SK-N-SH treated with all-trans-retinoic acid at 6 μM for 48 hours (cell line): ENCODE results near the gene ABCC12.
"Not testable (repeated sequence)": the region's sequence is repeated elsewhere in the genome, so short reads cannot be mapped to it uniquely, and the experiment has no call there.

Experiments used
- ATAC-seq: fragments of 200-7000 bp; cut with Tn5 transposase; 3 replicates; pipeline ENCODE4 v1.9.1; 2020; ENCODE audit warnings: mild to moderate bottlenecking, moderate library complexity
- ARNTL ChIP-seq: fragments of 450-650 bp; formaldehyde crosslinking; IDR thresholded peaks from 2 replicates; pipeline ENCODE4 v1.5.0; 2020; ENCODE audit warnings: low read depth, mild to moderate bottlenecking, moderate library complexity, borderline replicate concordance
- BACH2 ChIP-seq: fragments of 250-450 bp; sonication (Bioruptor Pico); IDR thresholded peaks from 2 replicates; pipeline ENCODE4 v1.9.0; 2021; ENCODE audit warnings: mild to moderate bottlenecking, borderline replicate concordance
- GLIS3 ChIP-seq: fragments of 250-450 bp; sonication (Bioruptor Pico); IDR thresholded peaks from 2 replicates; pipeline ENCODE4 v1.5.0; 2020; ENCODE audit warnings: mild to moderate bottlenecking, moderate library complexity
- ISL1 ChIP-seq: fragments of 250-450 bp; sonication (Bioruptor Pico); IDR thresholded peaks from 2 replicates; pipeline ENCODE4 v2.1.2; 2022; ENCODE audit warnings: mild to moderate bottlenecking, moderate library complexity
- OSR1 ChIP-seq: fragments of 250-450 bp; sonication (Bioruptor Pico); IDR thresholded peaks from 2 replicates; pipeline ENCODE4 v1.8.0; 2022; ENCODE audit warnings: moderate library complexity, mild to moderate bottlenecking, inconsistent platforms
- PPARA ChIP-seq: fragments of 250-450 bp; sonication (Bioruptor Pico); IDR thresholded peaks from 2 replicates; pipeline ENCODE4 v1.5.0; 2020; ENCODE audit warnings: mild to moderate bottlenecking, borderline replicate concordance
- RARB ChIP-seq: fragments of 250-450 bp; sonication (Bioruptor Pico); IDR thresholded peaks from 2 replicates; pipeline ENCODE4 v1.8.0; 2021; ENCODE audit warnings: mild to moderate bottlenecking, moderate library complexity
- SNAI2 ChIP-seq: fragments of 250-450 bp; sonication (Bioruptor Pico); IDR thresholded peaks from 2 replicates; pipeline ENCODE4 v1.5.0; 2020; ENCODE audit warnings: mild to moderate bottlenecking, moderate library complexity
- TCF4 ChIP-seq: fragments of 250-450 bp; sonication (Bioruptor Pico); IDR thresholded peaks from 2 replicates; pipeline ENCODE4 v1.8.0; 2021; ENCODE audit warnings: mild to moderate bottlenecking, moderate library complexity, borderline replicate concordance
- ZFP3 ChIP-seq: fragments of 250-450 bp; sonication (Bioruptor Pico); IDR thresholded peaks from 2 replicates; pipeline ENCODE4 v1.5.0; 2020; ENCODE audit warnings: mild to moderate bottlenecking, moderate library complexity
- ZFP30 ChIP-seq: fragments of 450-650 bp; formaldehyde crosslinking; IDR thresholded peaks from 2 replicates; pipeline ENCODE4 v1.5.0; 2022; ENCODE audit warnings: mild to moderate bottlenecking, moderate library complexity
- ZNF565 ChIP-seq: fragments of 450-650 bp; formaldehyde crosslinking; conservative IDR thresholded peaks from 2 replicates; pipeline ENCODE4 v1.5.0; 2020; ENCODE audit warnings: low read depth, mild to moderate bottlenecking, moderate library complexity
- ZNF70 ChIP-seq: fragments of 450-650 bp; formaldehyde crosslinking; IDR thresholded peaks from 2 replicates; pipeline ENCODE4 v1.5.0; 2020; ENCODE audit warnings: mild to moderate bottlenecking, moderate library complexity
- ZNF8 ChIP-seq: fragments of 450-650 bp; formaldehyde crosslinking; IDR thresholded peaks from 2 replicates; pipeline ENCODE4 v1.5.0; 2020; ENCODE audit warnings: mild to moderate bottlenecking, moderate library complexity
- TF ChIP-seq, protein P1 (sequence below): fragments of 250-450 bp; sonication (Bioruptor Pico); IDR thresholded peaks from 2 replicates; pipeline ENCODE4 v1.5.1; 2021; ENCODE audit warnings: mild to moderate bottlenecking, moderate library complexity
- TF ChIP-seq, protein P2 (sequence below): fragments of 250-450 bp; sonication (Bioruptor Pico); IDR thresholded peaks from 2 replicates; pipeline ENCODE4 v1.5.1; 2020; ENCODE audit warnings: low read depth, mild to moderate bottlenecking, moderate library complexity
- TF ChIP-seq, protein P3 (sequence below): fragments of 250-450 bp; sonication (Bioruptor Pico); IDR thresholded peaks from 2 replicates; pipeline ENCODE4 v1.8.0; 2020; ENCODE audit warnings: mild to moderate bottlenecking, moderate library complexity, borderline replicate concordance
- TF ChIP-seq, protein P4 (sequence below): fragments of 250-450 bp; sonication (Bioruptor Pico); IDR thresholded peaks from 2 replicates; pipeline ENCODE4 v1.5.0; 2020; ENCODE audit warnings: mild to moderate bottlenecking, moderate library complexity
- TF ChIP-seq, protein P5 (sequence below): fragments of 250-450 bp; sonication (Bioruptor Pico); IDR thresholded peaks from 2 replicates; pipeline ENCODE4 v1.8.0; 2021; ENCODE audit warnings: low read depth, mild to moderate bottlenecking, moderate library complexity, borderline replicate concordance

The ABCC12 gene

DNA sequence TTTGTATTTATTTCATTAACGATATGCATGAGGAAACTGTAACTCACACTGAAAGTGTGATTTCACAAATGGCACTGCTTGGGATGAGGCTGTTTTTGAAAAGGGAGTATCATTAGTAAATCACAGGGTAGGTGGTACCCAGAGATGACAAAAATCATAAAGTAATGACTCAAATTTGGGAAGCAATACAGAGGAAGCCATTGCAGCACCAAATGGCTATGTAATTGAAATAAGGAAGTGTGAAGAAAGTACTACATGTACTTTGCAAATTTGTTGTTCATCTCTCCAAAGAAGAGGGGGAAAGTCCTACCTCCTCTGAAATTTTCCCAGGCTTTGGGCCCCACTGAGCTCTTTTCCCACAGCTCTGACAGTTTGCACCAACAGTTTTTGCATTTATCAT lies 12.3 kb upstream of the ABCC12 start:
- no peak for ATAC-seq
- no peak for TF ChIP-seq ZFP3
- no peak for TF ChIP-seq GLIS3
- TF ChIP-seq, protein P1, sequence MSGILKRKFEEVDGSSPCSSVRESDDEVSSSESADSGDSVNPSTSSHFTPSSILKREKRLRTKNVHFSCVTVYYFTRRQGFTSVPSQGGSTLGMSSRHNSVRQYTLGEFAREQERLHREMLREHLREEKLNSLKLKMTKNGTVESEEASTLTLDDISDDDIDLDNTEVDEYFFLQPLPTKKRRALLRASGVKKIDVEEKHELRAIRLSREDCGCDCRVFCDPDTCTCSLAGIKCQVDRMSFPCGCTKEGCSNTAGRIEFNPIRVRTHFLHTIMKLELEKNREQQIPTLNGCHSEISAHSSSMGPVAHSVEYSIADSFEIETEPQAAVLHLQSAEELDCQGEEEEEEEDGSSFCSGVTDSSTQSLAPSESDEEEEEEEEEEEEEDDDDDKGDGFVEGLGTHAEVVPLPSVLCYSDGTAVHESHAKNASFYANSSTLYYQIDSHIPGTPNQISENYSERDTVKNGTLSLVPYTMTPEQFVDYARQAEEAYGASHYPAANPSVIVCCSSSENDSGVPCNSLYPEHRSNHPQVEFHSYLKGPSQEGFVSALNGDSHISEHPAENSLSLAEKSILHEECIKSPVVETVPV = no peak
- TF ChIP-seq, protein P2, sequence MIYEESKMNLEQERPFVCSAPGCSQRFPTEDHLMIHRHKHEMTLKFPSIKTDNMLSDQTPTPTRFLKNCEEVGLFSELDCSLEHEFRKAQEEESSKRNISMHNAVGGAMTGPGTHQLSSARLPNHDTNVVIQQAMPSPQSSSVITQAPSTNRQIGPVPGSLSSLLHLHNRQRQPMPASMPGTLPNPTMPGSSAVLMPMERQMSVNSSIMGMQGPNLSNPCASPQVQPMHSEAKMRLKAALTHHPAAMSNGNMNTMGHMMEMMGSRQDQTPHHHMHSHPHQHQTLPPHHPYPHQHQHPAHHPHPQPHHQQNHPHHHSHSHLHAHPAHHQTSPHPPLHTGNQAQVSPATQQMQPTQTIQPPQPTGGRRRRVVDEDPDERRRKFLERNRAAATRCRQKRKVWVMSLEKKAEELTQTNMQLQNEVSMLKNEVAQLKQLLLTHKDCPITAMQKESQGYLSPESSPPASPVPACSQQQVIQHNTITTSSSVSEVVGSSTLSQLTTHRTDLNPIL (CRISPR knock-in tag) = no peak
- no peak for TF ChIP-seq ARNTL (CRISPR knock-in tag)
- no peak for TF ChIP-seq OSR1 (CRISPR knock-in tag)
- TF ChIP-seq BACH2 (CRISPR knock-in tag) = no peak
- no peak for TF ChIP-seq TCF4
- no peak for TF ChIP-seq SNAI2 (CRISPR knock-in tag)
- TF ChIP-seq ZNF565 (CRISPR knock-in tag) = no peak
- no peak for TF ChIP-seq ZNF8 (CRISPR knock-in tag)
- TF ChIP-seq, protein P3, sequence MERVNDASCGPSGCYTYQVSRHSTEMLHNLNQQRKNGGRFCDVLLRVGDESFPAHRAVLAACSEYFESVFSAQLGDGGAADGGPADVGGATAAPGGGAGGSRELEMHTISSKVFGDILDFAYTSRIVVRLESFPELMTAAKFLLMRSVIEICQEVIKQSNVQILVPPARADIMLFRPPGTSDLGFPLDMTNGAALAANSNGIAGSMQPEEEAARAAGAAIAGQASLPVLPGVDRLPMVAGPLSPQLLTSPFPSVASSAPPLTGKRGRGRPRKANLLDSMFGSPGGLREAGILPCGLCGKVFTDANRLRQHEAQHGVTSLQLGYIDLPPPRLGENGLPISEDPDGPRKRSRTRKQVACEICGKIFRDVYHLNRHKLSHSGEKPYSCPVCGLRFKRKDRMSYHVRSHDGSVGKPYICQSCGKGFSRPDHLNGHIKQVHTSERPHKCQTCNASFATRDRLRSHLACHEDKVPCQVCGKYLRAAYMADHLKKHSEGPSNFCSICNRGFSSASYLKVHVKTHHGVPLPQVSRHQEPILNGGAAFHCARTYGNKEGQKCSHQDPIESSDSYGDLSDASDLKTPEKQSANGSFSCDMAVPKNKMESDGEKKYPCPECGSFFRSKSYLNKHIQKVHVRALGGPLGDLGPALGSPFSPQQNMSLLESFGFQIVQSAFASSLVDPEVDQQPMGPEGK (CRISPR knock-in tag) = no peak
- TF ChIP-seq RARB = no peak
- TF ChIP-seq ZFP30 (CRISPR knock-in tag) = no peak
- TF ChIP-seq PPARA (CRISPR knock-in tag) = no peak

DNA sequence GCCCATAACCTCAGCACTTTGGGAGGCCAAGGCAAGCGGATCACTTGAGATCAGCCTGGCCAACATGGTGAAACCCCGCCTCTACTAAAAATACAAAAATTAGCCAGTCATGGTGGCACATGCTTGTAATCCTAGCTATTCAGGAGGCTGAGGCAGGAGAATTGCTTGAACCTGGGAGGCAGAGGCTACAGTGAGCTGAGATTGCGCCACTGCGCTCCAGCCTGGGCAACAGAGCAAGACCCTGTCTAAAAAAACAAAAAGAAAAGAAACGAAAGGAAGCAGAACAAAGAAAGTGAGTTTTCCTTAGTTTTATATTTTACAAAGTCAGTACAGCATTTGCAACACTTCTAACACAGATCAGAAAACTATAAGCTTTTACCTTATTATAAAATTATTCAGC lies 10.8 kb upstream of the ABCC12 start:
- not testable (repeated sequence) for ATAC-seq

DNA sequence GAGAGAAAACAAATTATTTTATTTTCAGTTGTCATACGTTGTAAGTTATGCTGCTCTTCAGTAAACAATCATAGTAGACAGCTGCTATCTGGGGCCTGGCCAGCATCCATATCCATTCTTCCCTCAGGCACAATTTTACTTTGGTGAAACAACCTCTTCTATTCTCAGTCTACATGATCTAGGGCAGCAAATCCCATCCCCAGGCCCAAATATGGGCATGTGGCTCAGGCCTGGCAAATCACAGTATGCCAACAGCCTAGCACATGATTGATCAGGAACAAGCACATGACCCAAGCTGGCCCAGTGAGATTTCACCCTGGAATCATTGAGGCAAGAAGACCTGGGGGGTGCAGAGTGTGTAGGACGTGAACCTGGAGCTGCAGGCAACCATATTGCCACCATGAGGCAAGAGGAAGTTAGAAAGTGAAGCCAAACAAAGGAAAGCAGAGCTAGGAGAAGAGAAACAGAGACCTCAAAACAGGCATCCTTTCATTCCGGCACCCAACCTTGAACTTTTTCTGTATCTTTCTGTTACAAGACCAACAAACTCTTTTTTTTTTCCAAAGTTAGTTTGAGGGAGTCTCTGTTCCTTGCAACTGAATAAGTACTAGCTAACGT lies 10.3 kb upstream of the ABCC12 start:
- no peak for TF ChIP-seq ARNTL (CRISPR knock-in tag)
- no peak for TF ChIP-seq TCF4
- TF ChIP-seq RARB = no peak
- TF ChIP-seq PPARA (CRISPR knock-in tag) = no peak
- TF ChIP-seq ISL1 (CRISPR knock-in tag) = no peak
- no peak for TF ChIP-seq OSR1 (CRISPR knock-in tag)
- TF ChIP-seq SNAI2 (CRISPR knock-in tag) = no peak
- TF ChIP-seq, protein P4, sequence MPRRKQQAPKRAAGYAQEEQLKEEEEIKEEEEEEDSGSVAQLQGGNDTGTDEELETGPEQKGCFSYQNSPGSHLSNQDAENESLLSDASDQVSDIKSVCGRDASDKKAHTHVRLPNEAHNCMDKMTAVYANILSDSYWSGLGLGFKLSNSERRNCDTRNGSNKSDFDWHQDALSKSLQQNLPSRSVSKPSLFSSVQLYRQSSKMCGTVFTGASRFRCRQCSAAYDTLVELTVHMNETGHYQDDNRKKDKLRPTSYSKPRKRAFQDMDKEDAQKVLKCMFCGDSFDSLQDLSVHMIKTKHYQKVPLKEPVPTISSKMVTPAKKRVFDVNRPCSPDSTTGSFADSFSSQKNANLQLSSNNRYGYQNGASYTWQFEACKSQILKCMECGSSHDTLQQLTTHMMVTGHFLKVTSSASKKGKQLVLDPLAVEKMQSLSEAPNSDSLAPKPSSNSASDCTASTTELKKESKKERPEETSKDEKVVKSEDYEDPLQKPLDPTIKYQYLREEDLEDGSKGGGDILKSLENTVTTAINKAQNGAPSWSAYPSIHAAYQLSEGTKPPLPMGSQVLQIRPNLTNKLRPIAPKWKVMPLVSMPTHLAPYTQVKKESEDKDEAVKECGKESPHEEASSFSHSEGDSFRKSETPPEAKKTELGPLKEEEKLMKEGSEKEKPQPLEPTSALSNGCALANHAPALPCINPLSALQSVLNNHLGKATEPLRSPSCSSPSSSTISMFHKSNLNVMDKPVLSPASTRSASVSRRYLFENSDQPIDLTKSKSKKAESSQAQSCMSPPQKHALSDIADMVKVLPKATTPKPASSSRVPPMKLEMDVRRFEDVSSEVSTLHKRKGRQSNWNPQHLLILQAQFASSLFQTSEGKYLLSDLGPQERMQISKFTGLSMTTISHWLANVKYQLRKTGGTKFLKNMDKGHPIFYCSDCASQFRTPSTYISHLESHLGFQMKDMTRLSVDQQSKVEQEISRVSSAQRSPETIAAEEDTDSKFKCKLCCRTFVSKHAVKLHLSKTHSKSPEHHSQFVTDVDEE = no peak
- TF ChIP-seq BACH2 (CRISPR knock-in tag) = no peak
- no peak for TF ChIP-seq ZNF565 (CRISPR knock-in tag)
- no peak for TF ChIP-seq ZFP30 (CRISPR knock-in tag)
- TF ChIP-seq, protein P5, sequence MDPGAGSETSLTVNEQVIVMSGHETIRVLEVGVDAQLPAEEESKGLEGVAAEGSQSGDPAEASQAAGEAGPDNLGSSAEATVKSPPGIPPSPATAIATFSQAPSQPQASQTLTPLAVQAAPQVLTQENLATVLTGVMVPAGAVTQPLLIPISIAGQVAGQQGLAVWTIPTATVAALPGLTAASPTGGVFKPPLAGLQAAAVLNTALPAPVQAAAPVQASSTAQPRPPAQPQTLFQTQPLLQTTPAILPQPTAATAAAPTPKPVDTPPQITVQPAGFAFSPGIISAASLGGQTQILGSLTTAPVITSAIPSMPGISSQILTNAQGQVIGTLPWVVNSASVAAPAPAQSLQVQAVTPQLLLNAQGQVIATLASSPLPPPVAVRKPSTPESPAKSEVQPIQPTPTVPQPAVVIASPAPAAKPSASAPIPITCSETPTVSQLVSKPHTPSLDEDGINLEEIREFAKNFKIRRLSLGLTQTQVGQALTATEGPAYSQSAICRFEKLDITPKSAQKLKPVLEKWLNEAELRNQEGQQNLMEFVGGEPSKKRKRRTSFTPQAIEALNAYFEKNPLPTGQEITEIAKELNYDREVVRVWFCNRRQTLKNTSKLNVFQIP (CRISPR knock-in tag) = no peak
- no peak for TF ChIP-seq ZNF70 (CRISPR knock-in tag)
- TF ChIP-seq ZNF8 (CRISPR knock-in tag) = no peak
- TF ChIP-seq, protein P3 (CRISPR knock-in tag) = no peak
- TF ChIP-seq, protein P1 = no peak
- TF ChIP-seq, protein P2 (CRISPR knock-in tag) = no peak
- no peak for ATAC-seq
